Erythroblast (primary cell): Measurements from ENCODE around the gene NAA10.

Source experiments
- GATA1 ChIP-seq: IDR thresholded peaks from 2 replicates; pipeline ENCODE4 v1.6.1; 2011; ENCODE audit warnings: low read depth, mild to moderate bottlenecking, control low read depth, low read length, moderate library complexity
- POLR2A ChIP-seq: IDR thresholded peaks from 2 replicates; pipeline ENCODE4 v1.6.1; 2011; ENCODE audit warnings: mild to moderate bottlenecking, low read length

GRCh38 chrX:153913211-153913610 lies 21.6 kb downstream of the NAA10 start:
- TF ChIP-seq POLR2A: no peak
- TF ChIP-seq GATA1: no peak
